HG02610 (cell line): ENCODE data around the gene TECPR1.

ENCODE experiments used
- ATAC-seq: cut with Tn5 transposase; IDR thresholded peaks from one replicate; pipeline ENCODE4 v1.9.1; 2021; ENCODE audit warnings: mild to moderate bottlenecking, moderate library complexity; ENCODE audit not compliant: unreplicated experiment

Gene TECPR1

GRCh38 chr7:98252425-98253054 is 508 bp upstream of the TECPR1 start:
- peak; percentile 44 for ATAC-seq

- no peak for ATAC-seq
These were observed 816 bp downstream of the TECPR1 start for GRCh38 chr7:98251231-98251600.

GRCh38 chr7:98250789-98251188 is 1.2 kb downstream of the TECPR1 start:
- no peak for ATAC-seq

GRCh38 chr7:98249106-98249505 is 2.9 kb downstream of the TECPR1 start:
- ATAC-seq: no peak

- ATAC-seq: no peak
These were observed 3.9 kb downstream of the TECPR1 start for GRCh38 chr7:98248156-98248555.

- no peak for ATAC-seq
These were observed 7.2 kb downstream of the TECPR1 start for GRCh38 chr7:98244871-98245270.

GRCh38 chr7:98242934-98243333 is 9.1 kb downstream of the TECPR1 start:
- ATAC-seq: no peak

- ATAC-seq: no peak
These were observed 9.7 kb downstream of the TECPR1 start for GRCh38 chr7:98242342-98242741.

GRCh38 chr7:98241674-98242241 is 10.3 kb downstream of the TECPR1 start:
- no peak for ATAC-seq

GRCh38 chr7:98240961-98241673 is 10.9 kb downstream of the TECPR1 start:
- ATAC-seq: no peak

GRCh38 chr7:98238976-98239375 is 13.1 kb downstream of the TECPR1 start:
- no peak for ATAC-seq

GRCh38 chr7:98238076-98238475 is 14.0 kb downstream of the TECPR1 start:
- no peak for ATAC-seq

GRCh38 chr7:98236355-98237185 is 15.5 kb downstream of the TECPR1 start:
- no peak for ATAC-seq

GRCh38 chr7:98235901-98236300 is 16.1 kb downstream of the TECPR1 start:
- ATAC-seq: no peak

GRCh38 chr7:98234429-98235147 is 17.4 kb downstream of the TECPR1 start:
- ATAC-seq: no peak

GRCh38 chr7:98233219-98234070 is 18.6 kb downstream of the TECPR1 start:
- ATAC-seq: no peak

- no peak for ATAC-seq
These were observed 19.2 kb downstream of the TECPR1 start for GRCh38 chr7:98232799-98233198.

- ATAC-seq: no peak
These were observed 19.8 kb downstream of the TECPR1 start for GRCh38 chr7:98232263-98232585.

GRCh38 chr7:98231493-98232262 is 20.4 kb downstream of the TECPR1 start:
- no peak for ATAC-seq
